SJCRH30 (cell line): ENCODE data around the gene NCAM2. TPM values are rescaled to one million over a fixed set of nuclear protein-coding genes. Genes with fewer than 3 reads are reported as not detected.
A peak's percentile ranks its signal among the peaks of the same experiment; 100 is the strongest.

Experiments
- DNase-seq, 2 experiments: peaks; one replicate each; pipeline ENCODE4 v3.0.0-alpha.2; 2015 to 2020
- H3K27ac ChIP-seq: fragments of 250-450 bp; sonication (Bioruptor Pico); 2 replicates; pipeline ENCODE4 v1.5.1; 2020; ENCODE audit warnings: mild to moderate bottlenecking, moderate library complexity
- H3K27me3 ChIP-seq: fragments of 250-450 bp; sonication (Bioruptor Pico); 2 replicates; pipeline ENCODE4 v1.5.1; 2020; ENCODE audit warnings: mild to moderate bottlenecking, moderate library complexity
- H3K36me3 ChIP-seq: fragments of 250-450 bp; sonication (Bioruptor Pico); 2 replicates; pipeline ENCODE4 v1.5.1; 2020; ENCODE audit warnings: mild to moderate bottlenecking, moderate library complexity
- H3K4me1 ChIP-seq: fragments of 250-450 bp; sonication (Bioruptor Pico); 2 replicates; pipeline ENCODE4 v1.5.1; 2020; ENCODE audit warnings: mild to moderate bottlenecking, moderate library complexity
- H3K4me3 ChIP-seq: fragments of 250-450 bp; sonication (Bioruptor Pico); 2 replicates; pipeline ENCODE4 v1.5.1; 2020; ENCODE audit warnings: mild to moderate bottlenecking, moderate library complexity
- H3K9me3 ChIP-seq: fragments of 250-450 bp; sonication (Bioruptor Pico); replicated peaks from 2 replicates; pipeline ENCODE4 v1.5.1; 2020; ENCODE audit warnings: mild to moderate bottlenecking, moderate library complexity
- total RNA-seq: library from RNA; depleted of rRNA; stranded (reverse); fragments of >200 nt; shearing (Covaris generic); gene quantifications from 2 replicates; pipeline ENCODE4 v1.2.3, GENCODE V29; 2014

NCAM2 gene
- total RNA-seq, 1 experiment from 2014 or later, result not detected

DNA sequence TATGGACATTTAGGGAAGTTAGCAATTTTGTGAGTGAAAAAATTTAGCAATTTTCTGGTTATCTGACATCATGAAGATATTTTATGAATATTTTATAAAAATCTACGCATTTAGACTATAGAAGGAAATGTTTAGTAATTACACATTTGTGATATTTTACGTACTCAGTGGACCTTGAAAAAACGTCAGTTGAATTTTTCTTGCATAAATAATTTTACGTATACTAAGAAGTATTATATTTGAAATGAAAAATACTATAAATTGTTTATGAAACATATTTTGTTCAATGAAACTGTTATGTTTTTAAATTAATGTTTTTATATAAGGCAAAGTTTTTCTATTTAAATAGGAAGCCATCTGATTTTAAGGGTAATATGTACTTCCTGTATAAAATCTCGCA lies 462.8 kb downstream of the NCAM2 start:
- Histone ChIP-seq H3K27me3 (no peaks in the 10 kb centered on the region), H3K4me3 (no peak overlapping the region), H3K27ac (no peak overlapping the region), H3K9me3 (no peaks in the 10 kb centered on the region), H3K4me1 (no peaks in the 10 kb centered on the region), H3K36me3 (no peaks in the 10 kb centered on the region)
- DNase-seq, result no peak

DNA sequence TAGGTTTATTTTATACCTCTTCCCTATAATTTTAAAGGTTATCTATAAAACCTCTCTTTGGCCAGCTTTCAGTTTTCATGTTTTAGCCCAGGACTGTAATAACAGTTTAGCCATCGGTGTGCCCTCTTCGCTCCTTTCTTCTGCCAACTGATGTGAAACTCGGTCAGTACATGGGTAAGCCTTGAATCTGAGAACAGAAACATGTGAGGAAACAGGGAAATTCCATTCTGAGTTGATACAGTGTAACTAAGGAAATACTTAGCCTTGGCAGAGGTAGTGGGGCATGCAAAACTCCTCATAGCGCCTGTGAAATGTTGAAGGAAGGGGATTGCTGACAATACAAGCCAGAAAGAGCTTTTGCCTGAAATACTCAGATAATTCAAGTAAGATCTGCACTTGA lies 465.2 kb downstream of the NCAM2 start:
- no peak overlapping the region for H3K27ac ChIP-seq
- no peaks in the 10 kb centered on the region for H3K4me1 ChIP-seq
- no peaks in the 10 kb centered on the region for H3K9me3 ChIP-seq
- H3K36me3 ChIP-seq, result no peaks in the 10 kb centered on the region
- no peaks in the 10 kb centered on the region for H3K27me3 ChIP-seq
- DNase-seq, result no peak
- H3K4me3 ChIP-seq, result no peak overlapping the region

DNA sequence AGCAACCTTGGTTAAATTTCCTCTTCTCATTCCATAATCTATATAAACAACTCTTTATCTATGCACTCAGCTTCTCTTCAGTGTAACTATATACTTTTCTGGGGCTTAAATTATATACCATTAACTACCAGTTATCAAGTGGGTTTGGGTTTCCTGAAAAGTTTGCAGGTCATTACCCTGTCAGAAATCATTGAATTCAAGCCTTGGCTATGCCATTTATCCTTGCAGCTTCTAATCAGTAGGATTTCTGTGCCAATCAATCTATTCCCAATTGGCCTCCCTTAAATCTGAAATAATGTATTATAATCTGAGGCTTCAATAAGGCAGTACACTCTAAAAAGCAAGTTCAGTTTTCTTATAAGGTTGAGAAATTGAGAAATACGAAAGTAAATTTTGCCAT lies 466.5 kb downstream of the NCAM2 start:
- H3K36me3 ChIP-seq, result no peaks in the 10 kb centered on the region
- no peaks in the 10 kb centered on the region for H3K9me3 ChIP-seq
- H3K4me1 ChIP-seq, result no peaks in the 10 kb centered on the region

DNA sequence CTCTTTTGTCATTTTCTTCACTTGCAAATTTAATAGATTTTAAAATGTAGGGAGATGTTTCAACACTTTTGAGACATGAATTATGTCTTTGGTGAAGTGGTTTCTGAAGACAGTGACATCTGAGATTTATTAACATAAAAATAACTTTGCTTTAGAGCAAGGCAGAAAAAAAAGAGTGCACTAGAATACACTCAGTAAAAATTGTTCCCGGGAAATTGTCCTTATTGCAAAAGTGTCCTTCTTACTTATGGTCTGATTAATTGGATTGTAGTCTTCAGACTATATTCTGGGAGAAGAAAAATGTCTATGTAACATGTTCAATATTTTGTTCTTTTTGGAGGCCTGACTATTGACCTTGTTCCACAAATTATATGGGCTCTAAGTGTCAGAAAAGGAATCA lies 468.5 kb downstream of the NCAM2 start:
- Histone ChIP-seq H3K27ac (no peak overlapping the region), H3K9me3 (no peaks in the 10 kb centered on the region)

More for the DNA sequence above, 466.5 kb downstream of the NCAM2 start:
- H3K4me3 ChIP-seq, result no peak overlapping the region
- no peak overlapping the region for H3K27ac ChIP-seq
- no peak for DNase-seq
- H3K27me3 ChIP-seq, result no peaks in the 10 kb centered on the region

DNA sequence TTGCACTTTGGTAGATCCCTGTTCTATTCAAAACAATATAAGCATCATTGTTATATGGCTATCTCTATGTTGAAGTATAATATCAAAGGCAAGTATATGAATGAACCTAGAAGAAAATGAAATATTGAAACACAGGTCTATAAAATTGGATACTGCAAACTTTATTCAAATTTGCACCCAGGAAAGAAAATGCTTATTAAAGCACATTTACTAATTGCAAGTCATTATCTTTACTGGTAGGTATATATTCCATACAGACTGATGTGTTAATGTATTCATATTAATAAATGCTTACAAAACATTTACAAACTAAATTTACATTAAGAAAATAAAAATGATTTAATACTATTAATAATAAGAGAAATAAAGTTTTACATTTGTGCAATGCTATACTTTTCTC lies 469.8 kb downstream of the NCAM2 start:
- no peak overlapping the region for H3K27ac ChIP-seq
- no peak overlapping the region for H3K4me3 ChIP-seq
- H3K4me1 ChIP-seq, result no peaks in the 10 kb centered on the region

More for the DNA sequence above, 468.5 kb downstream of the NCAM2 start:
- DNase-seq, result no peak
- no peaks in the 10 kb centered on the region for H3K27me3 ChIP-seq
- no peak overlapping the region for H3K4me3 ChIP-seq
- no peaks in the 10 kb centered on the region for H3K4me1 ChIP-seq
- H3K36me3 ChIP-seq, result no peaks in the 10 kb centered on the region

DNA sequence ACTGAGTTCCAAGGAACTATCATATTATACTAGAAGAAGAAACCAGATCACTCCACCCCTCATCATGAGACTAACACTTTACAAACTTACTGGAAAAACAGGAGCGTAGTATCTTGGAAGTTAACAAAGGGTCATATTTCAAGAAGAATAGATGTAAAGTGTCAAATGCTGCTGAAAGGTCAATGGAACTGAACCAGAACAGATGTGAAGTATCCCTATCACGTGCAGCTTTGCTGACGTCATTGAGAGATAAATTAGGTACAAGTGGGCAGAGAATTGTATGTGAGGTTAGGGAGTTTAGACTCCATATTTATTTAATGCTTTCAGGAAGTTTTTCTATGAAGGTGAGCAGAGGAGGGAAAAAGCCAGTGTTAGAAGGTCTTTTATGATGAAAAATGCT lies 483.0 kb downstream of the NCAM2 start:
- peak in 1 of 2 experiments; percentile 14 for DNase-seq
- no peaks in the 10 kb centered on the region for H3K36me3 ChIP-seq
- H3K9me3 ChIP-seq, result no peaks in the 10 kb centered on the region
- H3K4me3 ChIP-seq, result no peak overlapping the region
- H3K4me1 ChIP-seq, result no peaks in the 10 kb centered on the region
- no peaks in the 10 kb centered on the region for H3K27me3 ChIP-seq
- no peak overlapping the region for H3K27ac ChIP-seq

More for the DNA sequence above, 469.8 kb downstream of the NCAM2 start:
- no peaks in the 10 kb centered on the region for H3K36me3 ChIP-seq
- DNase-seq, result no peak
- no peaks in the 10 kb centered on the region for H3K9me3 ChIP-seq
- H3K27me3 ChIP-seq, result no peaks in the 10 kb centered on the region

DNA sequence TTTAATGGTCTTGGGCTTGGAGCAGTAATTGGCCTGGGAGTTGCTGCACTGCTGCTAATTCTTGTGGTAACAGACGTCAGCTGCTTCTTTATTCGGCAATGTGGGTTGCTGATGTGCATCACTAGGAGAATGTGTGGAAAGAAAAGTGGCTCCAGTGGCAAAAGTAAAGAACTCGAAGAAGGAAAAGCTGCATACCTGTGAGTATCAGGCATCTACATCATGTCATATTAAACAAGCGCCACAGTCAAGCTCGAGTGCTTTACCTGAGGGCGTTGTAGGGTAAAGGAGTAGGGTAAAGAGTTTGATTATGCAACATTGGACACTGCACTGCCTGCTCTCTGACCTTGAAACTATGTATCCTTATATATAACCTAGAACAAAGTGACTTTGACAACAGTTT lies 510.6 kb downstream of the NCAM2 start:
- H3K36me3 ChIP-seq, result no peaks in the 10 kb centered on the region
- no peak overlapping the region for H3K27ac ChIP-seq
- H3K9me3 ChIP-seq, result no peaks in the 10 kb centered on the region
- peak in 1 of 2 experiments; percentile 6 for DNase-seq
- peaks cover 5% of the 10 kb centered on the region; the same call in 1 of the 2 replicates for H3K27me3 ChIP-seq
- H3K4me1 ChIP-seq, result no peaks in the 10 kb centered on the region
- no peak overlapping the region for H3K4me3 ChIP-seq

DNA sequence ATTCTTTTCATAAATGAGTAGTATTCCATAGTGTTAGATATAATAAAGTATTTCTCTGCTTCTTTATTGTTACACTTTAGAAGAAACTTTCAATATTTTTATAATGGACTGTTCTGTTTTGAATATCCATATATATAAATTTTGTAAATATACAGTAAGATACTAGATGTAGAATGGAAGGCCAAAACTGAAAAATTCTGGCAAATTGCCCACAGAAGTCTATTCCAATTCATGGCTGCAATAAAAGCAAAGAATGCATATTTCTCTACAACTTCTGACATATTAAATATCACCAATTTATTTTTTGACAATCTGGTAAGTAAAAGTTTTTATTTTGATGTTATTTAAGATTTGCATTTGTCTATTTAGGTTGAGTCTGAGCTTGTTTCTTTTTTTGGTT lies 532.5 kb downstream of the NCAM2 start:
- H3K27ac ChIP-seq, result no peak overlapping the region
- no peaks in the 10 kb centered on the region for H3K9me3 ChIP-seq
- H3K27me3 ChIP-seq, result no peaks in the 10 kb centered on the region
- peak in 1 of 2 experiments; percentile 18 for DNase-seq
- H3K4me1 ChIP-seq, result no peaks in the 10 kb centered on the region
- H3K36me3 ChIP-seq, result no peaks in the 10 kb centered on the region
- H3K4me3 ChIP-seq, result no peak overlapping the region

DNA sequence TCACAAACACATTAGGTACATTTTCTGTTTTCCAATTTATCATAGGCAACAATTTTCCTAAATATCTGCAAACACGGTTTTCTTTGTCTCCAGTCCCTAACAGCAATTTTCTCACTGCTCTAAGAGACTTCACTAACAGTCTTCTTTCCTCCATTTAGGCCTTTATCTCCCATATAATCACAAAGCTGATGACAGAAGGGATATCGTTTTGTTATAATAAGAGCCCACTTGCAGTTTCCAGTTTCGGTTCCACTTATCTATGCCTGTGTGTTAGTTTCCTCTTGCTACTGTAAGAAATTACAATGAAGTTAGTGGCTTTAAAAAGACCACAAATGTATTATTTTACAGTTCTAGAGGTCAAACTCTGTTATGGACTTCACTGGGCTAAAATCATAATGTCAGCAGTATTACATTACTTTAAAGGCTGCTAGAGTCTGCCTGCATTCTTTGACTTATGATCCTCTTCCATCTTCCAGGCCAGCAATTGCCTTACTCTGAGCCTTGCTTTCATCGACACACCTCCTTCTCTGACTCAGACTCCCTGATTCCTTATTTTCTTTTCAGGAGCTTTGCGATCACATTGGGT lies 549.3 kb downstream of the NCAM2 start:
- H3K36me3 ChIP-seq, result no peaks in the 10 kb centered on the region
- DNase-seq, result peak in 1 of 2 experiments; percentile 5

DNA sequence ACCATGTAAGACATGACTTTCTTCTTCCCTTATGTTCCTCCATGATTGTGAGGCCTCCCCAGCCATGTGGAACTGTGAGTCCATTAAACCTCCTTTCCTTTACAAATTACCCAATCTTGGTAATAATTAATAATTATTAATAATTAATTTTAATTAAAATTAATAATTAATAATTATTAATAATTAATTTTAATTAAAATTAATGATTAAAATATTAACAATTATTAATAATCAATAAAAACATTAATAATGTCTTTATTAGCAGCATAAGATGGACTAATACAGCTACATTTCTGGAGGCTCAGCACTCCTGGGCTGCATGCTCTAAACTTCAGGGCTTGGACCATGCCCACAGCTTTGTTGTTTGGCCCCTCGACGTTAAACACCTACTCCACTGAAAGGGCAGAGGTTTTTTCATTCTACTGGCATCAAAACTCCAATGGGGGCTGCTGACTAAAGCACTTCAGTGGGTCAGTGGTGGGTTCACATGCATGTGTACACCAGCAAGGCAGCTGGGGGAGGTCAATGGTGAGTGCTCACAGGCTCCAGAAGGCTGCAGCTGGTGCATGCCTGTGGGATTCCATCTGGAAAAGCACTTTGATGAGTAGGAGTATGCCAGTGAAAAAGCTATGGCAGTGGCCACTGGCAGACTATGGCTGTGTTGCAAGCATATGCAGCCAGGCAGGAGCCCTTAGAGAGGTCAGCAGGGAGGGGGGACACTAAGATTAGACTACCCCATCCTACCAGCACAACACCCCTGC lies 561.3 kb downstream of the NCAM2 start:
- H3K27ac ChIP-seq, result no peak overlapping the region
- no peaks in the 10 kb centered on the region for H3K9me3 ChIP-seq
- H3K4me1 ChIP-seq, result no peaks in the 10 kb centered on the region
- no peak overlapping the region for H3K4me3 ChIP-seq
- no peaks in the 10 kb centered on the region for H3K27me3 ChIP-seq
- H3K36me3 ChIP-seq, result no peaks in the 10 kb centered on the region
- peak in 1 of 2 experiments; percentile 3 for DNase-seq

More for the DNA sequence above, 549.3 kb downstream of the NCAM2 start:
- no peaks in the 10 kb centered on the region for H3K4me1 ChIP-seq
- no peaks in the 10 kb centered on the region for H3K27me3 ChIP-seq
- H3K27ac ChIP-seq, result no peak overlapping the region
- no peaks in the 10 kb centered on the region for H3K9me3 ChIP-seq
- H3K4me3 ChIP-seq, result no peak overlapping the region
